ENCODE data around the gene C4orf51. TPM values are rescaled to one million over a fixed set of nuclear protein-coding genes. Genes with fewer than 3 reads are reported as not detected.

C4orf51 gene
- total and polyA plus RNA-seq, 2 of the 4 experiments (the other 2 are of a cell fraction) = not detected

DNA sequence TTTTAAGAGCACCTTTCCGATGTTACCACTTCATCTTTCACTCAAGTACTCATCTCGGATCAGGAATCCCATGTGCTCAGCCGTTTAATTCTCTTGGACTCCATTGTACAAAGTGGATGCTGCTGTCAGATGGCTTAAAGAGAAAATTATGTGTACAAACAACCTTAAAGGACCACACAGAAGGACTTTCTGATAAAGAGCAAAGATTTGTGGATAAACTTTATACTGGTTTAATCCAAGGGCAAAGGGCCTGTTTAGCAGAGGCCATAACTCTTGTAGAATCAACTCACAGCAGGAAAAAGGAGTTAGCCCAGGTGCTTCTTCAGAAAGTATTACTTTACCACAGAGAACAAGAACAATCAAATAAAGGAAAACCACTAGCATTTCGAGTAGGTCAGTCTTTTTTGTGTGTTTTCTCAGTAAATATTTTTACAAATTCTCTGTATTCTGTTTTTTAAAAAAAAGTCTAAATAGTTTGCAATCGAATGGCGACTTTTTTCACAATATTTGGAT lies 40.7 kb upstream of the C4orf51 start:
- no peaks in the 10 kb centered on the region for H3K27me3 ChIP-seq (ENCODE audit: control insufficient read depth, insufficient read depth, low read length)
- H3K9me1 ChIP-seq (ENCODE audit: insufficient read depth, low read length) = no peaks in the 10 kb centered on the region
- in situ Hi-C loops (cut with MboI; ENCODE audit: low sequenced_read_pairs) (no loop called here), dilution Hi-C loops (cut with HindIII; ENCODE audit: low sequenced_read_pairs, unreplicated experiment) (no loop called here), intact Hi-C loops (cut with micrococcal nuclease) (no loop called here)
- H3K4me2 ChIP-seq (ENCODE audit: low read depth, low read length) = no peak overlapping the region
- no peak overlapping the region for H2AK9ac ChIP-seq (replicated peaks; ENCODE audit: low read depth, low read length, poor library complexity)
- no peak overlapping the region for H4K5ac ChIP-seq (ENCODE audit: low read depth, low read length)
- WGBS, 2 experiments (ENCODE audit: extremely low coverage in 2 of 2, insufficient read length in 1 of 2) = no CpG with 5 or more reads among the region's 6 CpGs
- no peak overlapping the region for H2AK5ac ChIP-seq (ENCODE audit: low read depth, low read length)
- H3K9me3 ChIP-seq (ENCODE audit: control insufficient read depth, insufficient read depth, low read length) = no peaks in the 10 kb centered on the region
- H3K23ac ChIP-seq (ENCODE audit: low read depth, low read length) = no peak overlapping the region
- TF ChIP-seq NFE2L2 (IDR thresholded peaks at IDR 0.05; ENCODE audit: low read depth, low read length) (no peak), CEBPB (IDR thresholded peaks at IDR 0.05; ENCODE audit: low read depth, low read length) (no peak), FOS (IDR thresholded peaks at IDR 0.05; ENCODE audit: low read depth, low read length) (no peak), CHD1 (IDR thresholded peaks at IDR 0.05; ENCODE audit: low read depth, low read length) (no peak), ELK1 (IDR thresholded peaks at IDR 0.05; ENCODE audit: borderline replicate concordance, low read depth, low read length) (no peak), BHLHE40 (IDR thresholded peaks at IDR 0.05; ENCODE audit: low read depth, low read length) (no peak), POLR2A (IDR thresholded peaks at IDR 0.05; ENCODE audit: low read depth, low read length) (no peak), USF2 (IDR thresholded peaks at IDR 0.05; ENCODE audit: low read depth, low read length) (no peak), MXI1 (IDR thresholded peaks at IDR 0.05; ENCODE audit: borderline replicate concordance, low read depth, low read length) (no peak), SMC3 (IDR thresholded peaks at IDR 0.05; ENCODE audit: low read depth, low read length) (no peak), MAFK (IDR thresholded peaks at IDR 0.05; ENCODE audit: low read depth, low read length) (no peak), RAD21 (IDR thresholded peaks at IDR 0.05; ENCODE audit: low read length) (no peak), MAZ (IDR thresholded peaks at IDR 0.05; ENCODE audit: borderline replicate concordance, low read depth, low read length) (no peak), RCOR1 (IDR thresholded peaks at IDR 0.05; ENCODE audit: insufficient replicate concordance, low read length) (no peak), RFX5 (IDR thresholded peaks at IDR 0.05; ENCODE audit: low read depth, low read length) (no peak)
- TF ChIP-seq, protein P1, sequence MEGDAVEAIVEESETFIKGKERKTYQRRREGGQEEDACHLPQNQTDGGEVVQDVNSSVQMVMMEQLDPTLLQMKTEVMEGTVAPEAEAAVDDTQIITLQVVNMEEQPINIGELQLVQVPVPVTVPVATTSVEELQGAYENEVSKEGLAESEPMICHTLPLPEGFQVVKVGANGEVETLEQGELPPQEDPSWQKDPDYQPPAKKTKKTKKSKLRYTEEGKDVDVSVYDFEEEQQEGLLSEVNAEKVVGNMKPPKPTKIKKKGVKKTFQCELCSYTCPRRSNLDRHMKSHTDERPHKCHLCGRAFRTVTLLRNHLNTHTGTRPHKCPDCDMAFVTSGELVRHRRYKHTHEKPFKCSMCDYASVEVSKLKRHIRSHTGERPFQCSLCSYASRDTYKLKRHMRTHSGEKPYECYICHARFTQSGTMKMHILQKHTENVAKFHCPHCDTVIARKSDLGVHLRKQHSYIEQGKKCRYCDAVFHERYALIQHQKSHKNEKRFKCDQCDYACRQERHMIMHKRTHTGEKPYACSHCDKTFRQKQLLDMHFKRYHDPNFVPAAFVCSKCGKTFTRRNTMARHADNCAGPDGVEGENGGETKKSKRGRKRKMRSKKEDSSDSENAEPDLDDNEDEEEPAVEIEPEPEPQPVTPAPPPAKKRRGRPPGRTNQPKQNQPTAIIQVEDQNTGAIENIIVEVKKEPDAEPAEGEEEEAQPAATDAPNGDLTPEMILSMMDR (conservative IDR thresholded peaks at IDR 0.05; ENCODE audit: low read depth, low read length) = no peak
- no peak overlapping the region for H3K4me3 ChIP-seq (ENCODE audit: insufficient read depth, low read depth, low read length)
- no peak overlapping the region for H3K27ac ChIP-seq (ENCODE audit: insufficient read depth, low read length)
- peaks cover 1% of the 10 kb centered on the region; the same call in 1 of the 2 replicates for H3K36me3 ChIP-seq (ENCODE audit: control insufficient read depth, insufficient read depth, low read length)
- H2AFZ ChIP-seq (replicated peaks; ENCODE audit: low read length, poor library complexity) = no peak overlapping the region
- H2BK15ac ChIP-seq (ENCODE audit: low read depth, low read length) = no peak overlapping the region
- ATAC-seq (ENCODE audit: low read depth) = no peak
- H3K14ac ChIP-seq (replicated peaks; ENCODE audit: low read depth, low read length) = no peak overlapping the region
- H3K4ac ChIP-seq (ENCODE audit: low read depth, low read length) = no peak overlapping the region
- H3K79me1 ChIP-seq (ENCODE audit: low read depth in 1 of 2, low read length in 2 of 2) = no peaks in the 10 kb centered on the region; a peak in 1 of 4 replicates
- no TSS peak for BruUV-seq (replicated peaks)
- H2BK120ac ChIP-seq (ENCODE audit: low read depth, low read length) = no peak overlapping the region
- no peak overlapping the region for H2BK20ac ChIP-seq (ENCODE audit: low read depth, low read length)
- POLR2A ChIA-PET (ENCODE audit: unreplicated experiment) = no interaction called here
- H3K18ac ChIP-seq (ENCODE audit: low read depth, low read length) = no peak overlapping the region
- peaks cover 2% of the 10 kb centered on the region; the same call in 1 of the 2 replicates for H3K4me1 ChIP-seq (ENCODE audit: control insufficient read depth, insufficient read depth, low read length)
- no peak overlapping the region for H4K8ac ChIP-seq (ENCODE audit: low read depth in 2 of 2, low read length in 2 of 2)
- no peak for DNase-seq
- H4K20me1 ChIP-seq (ENCODE audit: insufficient read depth, low read length) = no peaks in the 10 kb centered on the region
- H3K9ac ChIP-seq (ENCODE audit: low read depth, low read length) = no peak overlapping the region
- H2BK5ac ChIP-seq (ENCODE audit: low read depth, low read length, poor library complexity, severe bottlenecking) = no peak overlapping the region
- H4K91ac ChIP-seq (ENCODE audit: insufficient read depth, low read depth, low read length) = no peak overlapping the region
- no peak overlapping the region for H3K56ac ChIP-seq (ENCODE audit: extremely low read depth, insufficient read depth, low read length)
- CTCF ChIA-PET = no interaction called here
